SK-N-SH treated with all-trans-retinoic acid at 6 μM for 48 hours (cell line): Measurements from ENCODE around the gene SKAP2.

Experiments used
- BACH2 ChIP-seq: fragments of 250-450 bp; sonication (Bioruptor Pico); IDR thresholded peaks from 2 replicates; pipeline ENCODE4 v1.9.0; 2021; ENCODE audit warnings: mild to moderate bottlenecking, borderline replicate concordance
- ESRRG ChIP-seq: fragments of 250-450 bp; sonication (Bioruptor Pico); IDR thresholded peaks from 2 replicates; pipeline ENCODE4 v1.6.1; 2021; ENCODE audit warnings: mild to moderate bottlenecking
- GLIS3 ChIP-seq: fragments of 250-450 bp; sonication (Bioruptor Pico); IDR thresholded peaks from 2 replicates; pipeline ENCODE4 v1.5.0; 2020; ENCODE audit warnings: mild to moderate bottlenecking, moderate library complexity
- PPARA ChIP-seq: fragments of 250-450 bp; sonication (Bioruptor Pico); IDR thresholded peaks from 2 replicates; pipeline ENCODE4 v1.5.0; 2020; ENCODE audit warnings: mild to moderate bottlenecking, borderline replicate concordance
- TCF4 ChIP-seq: fragments of 250-450 bp; sonication (Bioruptor Pico); IDR thresholded peaks from 2 replicates; pipeline ENCODE4 v1.8.0; 2021; ENCODE audit warnings: mild to moderate bottlenecking, moderate library complexity, borderline replicate concordance
- TOX ChIP-seq: fragments of 250-450 bp; sonication (Bioruptor Pico); IDR thresholded peaks from 2 replicates; pipeline ENCODE4 v1.8.0; 2021; ENCODE audit warnings: mild to moderate bottlenecking, moderate library complexity, borderline replicate concordance
- ZC3H10 ChIP-seq: fragments of 250-450 bp; sonication (Bioruptor Pico); IDR thresholded peaks from 2 replicates; pipeline ENCODE4 v1.5.1; 2021; ENCODE audit warnings: mild to moderate bottlenecking, moderate library complexity
- ZFP3 ChIP-seq: fragments of 250-450 bp; sonication (Bioruptor Pico); IDR thresholded peaks from 2 replicates; pipeline ENCODE4 v1.5.0; 2020; ENCODE audit warnings: mild to moderate bottlenecking, moderate library complexity
- TF ChIP-seq, protein P1 (sequence below): fragments of 250-450 bp; sonication (Bioruptor Pico); IDR thresholded peaks from 2 replicates; pipeline ENCODE4 v1.8.0; 2021; ENCODE audit warnings: low read depth, mild to moderate bottlenecking, moderate library complexity, borderline replicate concordance
- TF ChIP-seq, protein P2 (sequence below): fragments of 250-450 bp; sonication (Bioruptor Pico); IDR thresholded peaks from 2 replicates; pipeline ENCODE4 v1.5.1; 2020; ENCODE audit warnings: low read depth, mild to moderate bottlenecking, moderate library complexity

DNA sequence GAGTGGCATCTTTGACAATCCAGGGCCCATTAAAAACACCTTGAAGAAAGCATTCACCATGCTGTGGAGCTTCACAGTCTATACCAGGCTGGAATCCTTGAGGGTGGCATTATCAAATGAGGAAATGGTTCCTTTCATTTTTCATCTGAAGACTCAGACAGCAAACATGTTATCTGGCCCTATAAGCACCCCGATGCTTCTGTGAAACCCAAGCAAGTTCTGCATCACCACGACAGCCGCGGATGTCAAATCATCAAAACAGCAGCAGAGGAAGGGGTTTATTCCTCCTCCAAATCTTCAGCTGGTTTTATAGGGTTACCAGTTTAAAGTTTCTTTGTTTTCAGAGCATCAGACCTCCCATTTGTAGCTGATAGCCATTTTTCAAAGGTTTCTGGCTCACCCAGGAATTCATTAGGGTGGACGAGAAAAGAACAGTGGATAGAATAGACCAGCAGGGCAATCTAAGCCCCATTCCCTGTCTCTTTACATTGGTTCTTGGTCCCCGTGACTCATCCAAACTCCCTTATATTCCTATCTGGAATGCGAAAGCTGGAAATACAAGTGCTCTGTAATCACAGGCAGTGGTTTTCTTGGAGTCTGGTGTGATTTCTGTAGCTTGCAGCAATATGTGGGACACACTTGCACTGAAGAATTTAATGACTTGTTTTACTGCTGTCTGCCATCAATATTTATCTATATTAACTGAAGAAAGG lies 217.9 kb downstream of the SKAP2 start:
- TF ChIP-seq, protein P1, sequence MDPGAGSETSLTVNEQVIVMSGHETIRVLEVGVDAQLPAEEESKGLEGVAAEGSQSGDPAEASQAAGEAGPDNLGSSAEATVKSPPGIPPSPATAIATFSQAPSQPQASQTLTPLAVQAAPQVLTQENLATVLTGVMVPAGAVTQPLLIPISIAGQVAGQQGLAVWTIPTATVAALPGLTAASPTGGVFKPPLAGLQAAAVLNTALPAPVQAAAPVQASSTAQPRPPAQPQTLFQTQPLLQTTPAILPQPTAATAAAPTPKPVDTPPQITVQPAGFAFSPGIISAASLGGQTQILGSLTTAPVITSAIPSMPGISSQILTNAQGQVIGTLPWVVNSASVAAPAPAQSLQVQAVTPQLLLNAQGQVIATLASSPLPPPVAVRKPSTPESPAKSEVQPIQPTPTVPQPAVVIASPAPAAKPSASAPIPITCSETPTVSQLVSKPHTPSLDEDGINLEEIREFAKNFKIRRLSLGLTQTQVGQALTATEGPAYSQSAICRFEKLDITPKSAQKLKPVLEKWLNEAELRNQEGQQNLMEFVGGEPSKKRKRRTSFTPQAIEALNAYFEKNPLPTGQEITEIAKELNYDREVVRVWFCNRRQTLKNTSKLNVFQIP (CRISPR knock-in tag), result no peak
- TF ChIP-seq ZC3H10 (no peak), TCF4 (no peak), PPARA (CRISPR knock-in tag) (no peak), GLIS3 (CRISPR knock-in tag) (no peak), TOX (CRISPR knock-in tag) (no peak), BACH2 (CRISPR knock-in tag) (no peak), ESRRG (CRISPR knock-in tag) (no peak), ZFP3 (CRISPR knock-in tag) (no peak)
- TF ChIP-seq, protein P2, sequence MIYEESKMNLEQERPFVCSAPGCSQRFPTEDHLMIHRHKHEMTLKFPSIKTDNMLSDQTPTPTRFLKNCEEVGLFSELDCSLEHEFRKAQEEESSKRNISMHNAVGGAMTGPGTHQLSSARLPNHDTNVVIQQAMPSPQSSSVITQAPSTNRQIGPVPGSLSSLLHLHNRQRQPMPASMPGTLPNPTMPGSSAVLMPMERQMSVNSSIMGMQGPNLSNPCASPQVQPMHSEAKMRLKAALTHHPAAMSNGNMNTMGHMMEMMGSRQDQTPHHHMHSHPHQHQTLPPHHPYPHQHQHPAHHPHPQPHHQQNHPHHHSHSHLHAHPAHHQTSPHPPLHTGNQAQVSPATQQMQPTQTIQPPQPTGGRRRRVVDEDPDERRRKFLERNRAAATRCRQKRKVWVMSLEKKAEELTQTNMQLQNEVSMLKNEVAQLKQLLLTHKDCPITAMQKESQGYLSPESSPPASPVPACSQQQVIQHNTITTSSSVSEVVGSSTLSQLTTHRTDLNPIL (CRISPR knock-in tag), result no peak
